ENCODE data around the gene GUCA2B. TPM values are rescaled to one million over a fixed set of nuclear protein-coding genes. Genes with fewer than 3 reads are reported as not detected.

GUCA2B gene
- total RNA-seq, 1 donor from 2014 or later, result not detected

DNA sequence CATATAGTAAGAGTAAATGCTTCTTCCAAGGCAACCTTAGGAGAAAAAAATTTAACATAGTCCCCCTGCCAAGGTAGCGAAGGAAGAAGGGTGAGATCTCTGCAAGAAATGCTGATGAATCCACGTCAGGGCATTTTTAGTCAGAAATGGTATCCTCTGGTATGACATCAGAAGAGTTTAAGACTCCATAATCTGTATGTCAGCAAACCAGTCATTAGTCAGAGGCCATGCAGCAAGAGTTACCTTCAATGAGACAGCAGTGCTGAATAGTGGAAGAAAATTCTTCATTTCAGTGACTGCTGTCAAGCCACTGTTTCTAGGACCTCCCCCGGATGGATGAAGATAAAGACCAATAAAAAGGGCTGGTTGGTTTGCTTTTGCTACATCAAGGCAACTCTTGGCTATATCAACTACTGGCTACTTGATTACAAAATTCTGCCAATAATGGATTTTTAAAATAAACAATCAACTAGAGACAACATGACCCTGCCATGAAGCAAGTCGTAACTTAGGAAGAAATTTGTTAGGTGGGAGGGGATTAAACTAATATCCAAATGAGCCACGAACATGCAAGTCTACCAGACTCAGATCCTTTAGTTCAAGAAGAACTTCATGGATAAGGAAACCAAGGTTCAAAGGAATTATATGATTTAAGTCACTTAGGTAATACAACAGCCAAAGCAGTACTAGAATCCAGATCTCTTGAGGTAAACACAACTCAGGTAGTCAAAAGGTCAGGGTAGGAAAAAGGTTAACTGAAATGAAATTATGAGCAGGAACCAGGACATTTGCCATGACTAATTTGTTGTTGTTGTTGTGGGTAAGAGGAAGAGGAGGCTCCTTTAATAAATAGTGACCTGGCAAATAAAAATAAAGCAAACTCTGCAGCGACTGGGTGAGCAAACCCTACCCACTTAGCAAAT is 37.0 kb downstream of the GUCA2B start:
- Histone ChIP-seq H3K4me1 (peaks cover 8% of the 10 kb centered on the region), H3K36me3 (peaks cover 0 to 21% of the 10 kb centered on the region in 2 donors), H3K27me3 (no peaks in the 10 kb centered on the region), H3K9me3 (no peaks in the 10 kb centered on the region), H3K4me3 (no peak overlapping the region), H3K27ac (no peak overlapping the region)
- no peak for DNase-seq (ENCODE audit: extremely low spot score in 2 of 2)
- intact Hi-C loops (cut with DNase I), result no loop called here
- TF ChIP-seq POLR2AphosphoS5 (IDR thresholded peaks at IDR 0.05; ENCODE audit: insufficient read depth in 1 of 2, low read depth in 1 of 2), result no peak
- TF ChIP-seq POLR2A (IDR thresholded peaks at IDR 0.05), result no peak
- no peak for TF ChIP-seq CTCF (IDR thresholded peaks at IDR 0.05)

- DNase-seq (ENCODE audit: extremely low spot score in 2 of 2), result no peak
- Histone ChIP-seq H3K9me3 (no peaks in the 10 kb centered on the region), H3K27me3 (no peaks in the 10 kb centered on the region), H3K4me1 (peaks cover 8% of the 10 kb centered on the region), H3K4me3 (no peak overlapping the region), H3K36me3 (peaks cover 0 to 20% of the 10 kb centered on the region in 2 donors), H3K27ac (no peak overlapping the region)
- intact Hi-C loops (cut with DNase I), result no loop called here
- TF ChIP-seq CTCF (IDR thresholded peaks at IDR 0.05), result no peak
- TF ChIP-seq POLR2AphosphoS5 (IDR thresholded peaks at IDR 0.05; ENCODE audit: insufficient read depth in 1 of 2, low read depth in 1 of 2), result no peak
Measured at GRCh38 chr1:42191319-42191718, 38.1 kb downstream of the GUCA2B start.

GRCh38 chr1:42192106-42192505 is 38.9 kb downstream of the GUCA2B start:
- DNase-seq (ENCODE audit: extremely low spot score in 2 of 2), result no peak
- H3K4me3 ChIP-seq, result no peak overlapping the region
- no peak for TF ChIP-seq POLR2AphosphoS5 (IDR thresholded peaks at IDR 0.05; ENCODE audit: insufficient read depth in 1 of 2, low read depth in 1 of 2)
- no peak for TF ChIP-seq CTCF (IDR thresholded peaks at IDR 0.05)
- no peak for TF ChIP-seq POLR2A (IDR thresholded peaks at IDR 0.05)
- H3K27ac ChIP-seq, result no peak overlapping the region
- H3K36me3 ChIP-seq, result peaks cover 0 to 12% of the 10 kb centered on the region in 2 donors
- peaks cover 8% of the 10 kb centered on the region for H3K4me1 ChIP-seq
- intact Hi-C loops (cut with DNase I), result no loop called here
- H3K9me3 ChIP-seq, result no peaks in the 10 kb centered on the region
- no peaks in the 10 kb centered on the region for H3K27me3 ChIP-seq

GRCh38 chr1:42195841-42196240 is 42.6 kb downstream of the GUCA2B start:
- Histone ChIP-seq H3K27ac (no peak overlapping the region), H3K4me3 (no peak overlapping the region), H3K9me3 (no peaks in the 10 kb centered on the region), H3K4me1 (no peaks in the 10 kb centered on the region), H3K36me3 (peaks cover 0 to 18% of the 10 kb centered on the region in 2 donors), H3K27me3 (no peaks in the 10 kb centered on the region)
- intact Hi-C loops (cut with DNase I), result no loop called here
- TF ChIP-seq CTCF (IDR thresholded peaks at IDR 0.05), result no peak
- TF ChIP-seq POLR2AphosphoS5 (IDR thresholded peaks at IDR 0.05; ENCODE audit: insufficient read depth in 1 of 2, low read depth in 1 of 2), result no peak
- no peak for TF ChIP-seq POLR2A (IDR thresholded peaks at IDR 0.05)
- no peak for DNase-seq (ENCODE audit: extremely low spot score in 2 of 2)

DNA sequence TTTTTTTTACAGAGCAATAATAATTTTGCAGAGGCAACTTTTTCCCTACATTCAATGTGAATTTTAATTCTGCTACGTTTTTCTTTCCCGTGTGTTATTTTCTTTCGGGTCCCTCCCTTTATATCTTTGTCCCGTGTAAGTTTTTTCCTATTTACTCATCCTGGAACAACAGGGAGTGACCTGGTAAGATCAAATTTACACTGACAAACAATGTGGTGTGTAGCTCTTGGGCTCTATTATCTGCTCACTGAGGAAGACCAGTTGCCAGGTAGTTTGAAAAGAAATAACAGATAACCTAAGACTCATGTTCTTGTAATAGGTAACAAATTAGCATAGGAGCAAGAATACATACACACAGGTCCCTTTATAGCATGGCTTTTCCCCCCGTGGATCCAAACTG is 45.0 kb downstream of the GUCA2B start:
- Histone ChIP-seq H3K27me3 (no peaks in the 10 kb centered on the region), H3K4me3 (no peak overlapping the region), H3K4me1 (no peaks in the 10 kb centered on the region), H3K9me3 (no peaks in the 10 kb centered on the region), H3K27ac (no peak overlapping the region), H3K36me3 (peaks cover 0 to 20% of the 10 kb centered on the region in 2 donors)
- DNase-seq (ENCODE audit: extremely low spot score in 2 of 2), result no peak
- TF ChIP-seq POLR2AphosphoS5 (IDR thresholded peaks at IDR 0.05; ENCODE audit: insufficient read depth in 1 of 2, low read depth in 1 of 2) (no peak), POLR2A (IDR thresholded peaks at IDR 0.05) (no peak), CTCF (IDR thresholded peaks at IDR 0.05) (no peak)
- intact Hi-C loops (cut with DNase I), result no loop called here

All from vagina (tissue), 2 donors.